Peyer's patch (tissue), 4 donors: ENCODE data around the gene PHRF1.

Experiments used
- POLR2A ChIP-seq, 2 donors: fragments of 450-650 bp; IDR thresholded peaks; one replicate each; pipeline ENCODE4 v1.5.1; 2017; ENCODE audit warnings: antibody characterized with exemption in 2 of 2, mild to moderate bottlenecking in 2 of 2, moderate library complexity in 2 of 2
- TF ChIP-seq, protein P1 (sequence below), 6 experiments: fragments of 450-650 bp in 4 of 6; fragments of 200-600 bp in 2 of 6; sonication (generic) in 1 of 6; IDR thresholded peaks; one replicate each; pipeline ENCODE4 v1.5.1; 2017 to 2019; ENCODE audit warnings: antibody characterized with exemption in 6 of 6, mild to moderate bottlenecking in 3 of 6, moderate library complexity in 1 of 6

DNA sequence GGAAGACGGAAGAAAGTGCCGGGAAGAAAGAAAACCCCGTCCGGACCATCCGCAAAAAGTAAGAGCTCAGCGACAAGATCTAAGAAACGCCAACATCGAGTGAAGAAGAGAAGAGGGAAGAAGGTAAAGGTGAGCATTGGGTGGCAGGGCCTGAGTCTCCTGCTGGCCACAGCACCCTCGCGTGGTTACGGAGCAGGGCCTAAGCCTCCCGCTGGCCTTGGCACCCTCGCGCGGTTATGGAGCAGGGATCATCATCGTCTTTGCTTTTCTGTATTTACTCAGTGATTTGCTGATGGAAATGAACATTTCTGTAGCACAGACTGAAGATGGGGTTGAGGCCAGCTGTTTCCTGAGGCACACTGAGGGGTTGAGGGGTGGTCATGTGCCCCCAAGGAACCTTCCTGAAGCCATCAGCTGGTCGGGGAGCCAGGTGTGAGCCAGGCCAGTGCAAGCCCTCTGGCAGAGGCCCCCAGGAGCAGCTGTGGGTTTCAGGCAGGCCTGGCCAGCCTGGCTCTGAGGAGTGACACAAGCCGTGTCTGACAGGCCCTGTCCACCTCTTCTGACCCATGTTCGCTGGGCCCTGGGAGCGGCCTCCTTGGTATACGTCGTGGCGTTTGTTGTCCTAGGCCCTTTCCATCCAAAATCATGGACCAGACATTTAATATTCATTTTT lies 25.4 kb downstream of the PHRF1 start:
- TF ChIP-seq, protein P1, sequence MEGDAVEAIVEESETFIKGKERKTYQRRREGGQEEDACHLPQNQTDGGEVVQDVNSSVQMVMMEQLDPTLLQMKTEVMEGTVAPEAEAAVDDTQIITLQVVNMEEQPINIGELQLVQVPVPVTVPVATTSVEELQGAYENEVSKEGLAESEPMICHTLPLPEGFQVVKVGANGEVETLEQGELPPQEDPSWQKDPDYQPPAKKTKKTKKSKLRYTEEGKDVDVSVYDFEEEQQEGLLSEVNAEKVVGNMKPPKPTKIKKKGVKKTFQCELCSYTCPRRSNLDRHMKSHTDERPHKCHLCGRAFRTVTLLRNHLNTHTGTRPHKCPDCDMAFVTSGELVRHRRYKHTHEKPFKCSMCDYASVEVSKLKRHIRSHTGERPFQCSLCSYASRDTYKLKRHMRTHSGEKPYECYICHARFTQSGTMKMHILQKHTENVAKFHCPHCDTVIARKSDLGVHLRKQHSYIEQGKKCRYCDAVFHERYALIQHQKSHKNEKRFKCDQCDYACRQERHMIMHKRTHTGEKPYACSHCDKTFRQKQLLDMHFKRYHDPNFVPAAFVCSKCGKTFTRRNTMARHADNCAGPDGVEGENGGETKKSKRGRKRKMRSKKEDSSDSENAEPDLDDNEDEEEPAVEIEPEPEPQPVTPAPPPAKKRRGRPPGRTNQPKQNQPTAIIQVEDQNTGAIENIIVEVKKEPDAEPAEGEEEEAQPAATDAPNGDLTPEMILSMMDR (IDR thresholded peaks at IDR 0.05): no peak
- TF ChIP-seq POLR2A (IDR thresholded peaks at IDR 0.05): no peak
